ENCODE data around the gene PDSS2. TPM values are rescaled to one million over a fixed set of nuclear protein-coding genes. Genes with fewer than 3 reads are reported as not detected.
A peak's percentile ranks its signal among the peaks of the same experiment; 100 is the strongest.
"Not testable (repeated sequence)": the region's sequence is repeated elsewhere in the genome, so short reads cannot be mapped to it uniquely, and the experiment has no call there.

The PDSS2 gene
- total RNA-seq, 2 donors from 2014 or later, result 11.4 to 12.3 TPM

GRCh38 chr6:107489636-107490565 is 30.5 kb upstream of the PDSS2 start, which contains the start of gene SOBP:
Gene SOBP, plus strand, starts transcription at chr6:107490117. Its CDS starts 500 bp downstream, at chr6:107490617.
- Mint-ChIP-seq H3K4me3 (peak within 1 kb of the TSS; percentile 99), H3K4me1 (peaks cover 23% of the 10 kb centered on the region), H3K36me3 (ENCODE audit: low read depth) (peaks cover 9% of the 10 kb centered on the region), H3K27ac (no peak within 1 kb of the TSS), H3K27me3 (peaks cover 41% of the 10 kb centered on the region)
- H3K9me3 ChIP-seq (ENCODE audit: control insufficient read depth, low read length, poor library complexity, severe bottlenecking), result no peaks in the 10 kb centered on the region
- ATAC-seq (peak; percentile 64), DNase-seq (peak in 2 of 3 donors; percentile 26 to 29)

- H3K4me1 Mint-ChIP-seq, result peaks cover 23% of the 10 kb centered on the region
- peak in 1 of 3 donors; percentile 10 for DNase-seq
- H3K27me3 Mint-ChIP-seq, result peaks cover 48% of the 10 kb centered on the region
- H3K4me3 Mint-ChIP-seq, result peak overlapping the region; percentile 99
- H3K36me3 Mint-ChIP-seq (ENCODE audit: low read depth), result peaks cover 9% of the 10 kb centered on the region
- no peak overlapping the region for H3K27ac Mint-ChIP-seq
- no peak for ATAC-seq
- H3K9me3 ChIP-seq (ENCODE audit: control insufficient read depth, low read length, poor library complexity, severe bottlenecking), result no peaks in the 10 kb centered on the region
Measured at GRCh38 chr6:107488875-107489635, 29.7 kb upstream of the PDSS2 start.

- peak; percentile 28 for ATAC-seq
- Mint-ChIP-seq H3K4me1 (peaks cover 23% of the 10 kb centered on the region), H3K27ac (no peak overlapping the region), H3K27me3 (peaks cover 52% of the 10 kb centered on the region), H3K4me3 (peak overlapping the region; percentile 99), H3K36me3 (ENCODE audit: low read depth) (peaks cover 9% of the 10 kb centered on the region)
- no peak for DNase-seq
- H3K9me3 ChIP-seq (ENCODE audit: control insufficient read depth, low read length, poor library complexity, severe bottlenecking), result no peaks in the 10 kb centered on the region
Measured at GRCh38 chr6:107488174-107488874, 29.0 kb upstream of the PDSS2 start.

GRCh38 chr6:107485157-107485556 is 25.8 kb upstream of the PDSS2 start:
- peaks cover 18% of the 10 kb centered on the region for H3K4me1 Mint-ChIP-seq
- H3K27ac Mint-ChIP-seq, result no peak overlapping the region
- H3K9me3 ChIP-seq (ENCODE audit: control insufficient read depth, low read length, poor library complexity, severe bottlenecking), result no peaks in the 10 kb centered on the region
- H3K4me3 Mint-ChIP-seq, result no peak overlapping the region
- ATAC-seq, result no peak
- peaks cover 12% of the 10 kb centered on the region for H3K36me3 Mint-ChIP-seq (ENCODE audit: low read depth)
- no peak for DNase-seq
- peaks cover 68% of the 10 kb centered on the region for H3K27me3 Mint-ChIP-seq

GRCh38 chr6:107479089-107479690 is 19.8 kb upstream of the PDSS2 start:
- no peak overlapping the region for H3K4me3 Mint-ChIP-seq

DNA sequence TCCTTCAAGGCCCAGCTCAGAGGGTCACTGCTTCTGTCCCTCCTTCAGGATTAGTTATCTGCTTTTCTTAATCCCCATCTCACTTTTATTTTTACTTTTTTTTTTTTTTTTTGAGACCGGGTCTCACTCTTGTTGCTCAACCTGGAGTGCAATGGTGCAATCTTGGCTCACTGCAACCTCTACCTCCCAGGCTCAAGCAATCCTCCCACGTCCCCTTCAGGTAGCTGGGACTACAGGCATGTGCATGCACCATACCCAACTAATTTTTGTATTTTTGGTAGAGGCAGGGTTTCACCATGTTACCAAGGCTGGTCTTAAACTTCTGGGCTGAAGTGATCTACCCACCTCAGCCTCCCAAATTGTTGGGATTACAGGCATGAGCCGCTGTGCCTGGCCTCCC is 16.5 kb upstream of the PDSS2 start:
- H3K27ac Mint-ChIP-seq; H3K9me3 ChIP-seq (ENCODE audit: control insufficient read depth, low read length, poor library complexity, severe bottlenecking); DNase-seq; H3K4me1 Mint-ChIP-seq; ATAC-seq; H3K36me3 Mint-ChIP-seq (ENCODE audit: low read depth); H3K4me3 Mint-ChIP-seq: not testable (repeated sequence)
- H3K27me3 Mint-ChIP-seq, result peaks cover 34% of the 10 kb centered on the region

More at GRCh38 chr6:107479089-107479690, 19.8 kb upstream of the PDSS2 start:
- DNase-seq (no peak), ATAC-seq (no peak)
- peaks cover 5% of the 10 kb centered on the region for H3K4me1 Mint-ChIP-seq
- H3K27me3 Mint-ChIP-seq, result peaks cover 50% of the 10 kb centered on the region
- no peak overlapping the region for H3K27ac Mint-ChIP-seq
- H3K9me3 ChIP-seq (ENCODE audit: control insufficient read depth, low read length, poor library complexity, severe bottlenecking), result no peaks in the 10 kb centered on the region
- peaks cover 3% of the 10 kb centered on the region for H3K36me3 Mint-ChIP-seq (ENCODE audit: low read depth)

- H3K9me3 ChIP-seq (ENCODE audit: control insufficient read depth, low read length, poor library complexity, severe bottlenecking); DNase-seq; ATAC-seq; H3K4me1 Mint-ChIP-seq; H3K4me3 Mint-ChIP-seq; H3K36me3 Mint-ChIP-seq (ENCODE audit: low read depth); H3K27ac Mint-ChIP-seq: not testable (repeated sequence)
- H3K27me3 Mint-ChIP-seq, result peaks cover 34% of the 10 kb centered on the region
Measured at GRCh38 chr6:107475360-107475759, 16.0 kb upstream of the PDSS2 start.

GRCh38 chr6:107473660-107474059 is 14.3 kb upstream of the PDSS2 start:
- H3K27ac Mint-ChIP-seq, result no peak overlapping the region

GRCh38 chr6:107470364-107470763 is 11.0 kb upstream of the PDSS2 start:
- H3K9me3 ChIP-seq (ENCODE audit: control insufficient read depth, low read length, poor library complexity, severe bottlenecking), result no peaks in the 10 kb centered on the region
- Mint-ChIP-seq H3K27me3 (peaks cover 37% of the 10 kb centered on the region), H3K4me1 (no peaks in the 10 kb centered on the region), H3K27ac (no peak overlapping the region), H3K36me3 (ENCODE audit: low read depth) (no peaks in the 10 kb centered on the region), H3K4me3 (no peak overlapping the region)
- DNase-seq, result no peak
- no peak for ATAC-seq

More at GRCh38 chr6:107473660-107474059, 14.3 kb upstream of the PDSS2 start:
- H3K27me3 Mint-ChIP-seq, result peaks cover 34% of the 10 kb centered on the region
- DNase-seq (no peak), ATAC-seq (no peak)
- H3K36me3 Mint-ChIP-seq (ENCODE audit: low read depth), result no peaks in the 10 kb centered on the region
- H3K4me1 Mint-ChIP-seq, result peaks cover 5% of the 10 kb centered on the region
- H3K4me3 Mint-ChIP-seq, result no peak overlapping the region
- H3K9me3 ChIP-seq (ENCODE audit: control insufficient read depth, low read length, poor library complexity, severe bottlenecking), result no peaks in the 10 kb centered on the region

DNA sequence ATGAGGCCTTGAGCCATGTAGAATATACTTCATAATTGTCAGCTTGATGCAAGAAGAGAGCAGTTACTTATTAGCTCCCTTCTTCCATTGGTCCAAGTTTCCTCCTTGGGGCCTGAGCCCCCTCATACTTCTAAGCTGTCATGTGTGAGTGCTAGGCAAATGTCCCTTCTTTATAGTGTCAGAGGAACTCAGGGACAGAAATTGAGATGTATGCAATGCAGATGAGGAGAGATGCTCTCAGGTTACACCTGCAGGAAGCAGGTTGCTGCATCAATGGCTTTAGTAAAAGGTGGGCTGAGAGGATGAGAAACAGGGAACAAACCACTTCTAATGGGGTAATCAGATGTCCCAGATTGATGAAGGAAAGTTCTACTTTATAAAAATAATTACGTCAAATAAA is 6.7 kb upstream of the PDSS2 start:
- H3K4me1 Mint-ChIP-seq, result no peaks in the 10 kb centered on the region

GRCh38 chr6:107460083-107460631 is 793 bp upstream of the PDSS2 start:
- Mint-ChIP-seq H3K4me1 (peaks cover 23% of the 10 kb centered on the region), H3K27me3 (no peaks in the 10 kb centered on the region), H3K4me3 (peak overlapping the region; percentile 97), H3K36me3 (ENCODE audit: low read depth) (peaks cover 2% of the 10 kb centered on the region), H3K27ac (peak overlapping the region; percentile 97)
- no peak for ATAC-seq
- no peaks in the 10 kb centered on the region for H3K9me3 ChIP-seq (ENCODE audit: control insufficient read depth, low read length, poor library complexity, severe bottlenecking)
- no peak for DNase-seq

More for the DNA sequence above, 6.7 kb upstream of the PDSS2 start:
- H3K4me3 Mint-ChIP-seq, result no peak overlapping the region
- DNase-seq (no peak), ATAC-seq (no peak)
- H3K27me3 Mint-ChIP-seq, result peaks cover 23% of the 10 kb centered on the region
- no peaks in the 10 kb centered on the region for H3K9me3 ChIP-seq (ENCODE audit: control insufficient read depth, low read length, poor library complexity, severe bottlenecking)
- no peak overlapping the region for H3K27ac Mint-ChIP-seq
- H3K36me3 Mint-ChIP-seq (ENCODE audit: low read depth), result no peaks in the 10 kb centered on the region

- Mint-ChIP-seq H3K4me3 (peak overlapping the region; percentile 97), H3K36me3 (ENCODE audit: low read depth) (peaks cover 2% of the 10 kb centered on the region), H3K4me1 (peaks cover 25% of the 10 kb centered on the region), H3K27ac (peak overlapping the region; percentile 97), H3K27me3 (no peaks in the 10 kb centered on the region)
- DNase-seq (peak in 2 of 3 donors; percentile 8 to 13), ATAC-seq (peak; percentile 14)
- H3K9me3 ChIP-seq (ENCODE audit: control insufficient read depth, low read length, poor library complexity, severe bottlenecking), result no peaks in the 10 kb centered on the region
Measured at GRCh38 chr6:107458672-107459282, 587 bp downstream of the PDSS2 start.
